WI38 (cell line): ENCODE results near the gene SETDB1.

ENCODE experiments used
- H3K4me3 ChIP-seq: 2 replicates; pipeline ENCODE4 v1.5.1; 2011; ENCODE audit warnings: low read depth, mild to moderate bottlenecking, control low read depth, low read length
- TF ChIP-seq, protein P1 (sequence below): IDR thresholded peaks from 2 replicates; pipeline ENCODE4 v1.5.1; 2012; ENCODE audit warnings: low read depth, mild to moderate bottlenecking, control low read depth, low read length

Gene SETDB1

DNA sequence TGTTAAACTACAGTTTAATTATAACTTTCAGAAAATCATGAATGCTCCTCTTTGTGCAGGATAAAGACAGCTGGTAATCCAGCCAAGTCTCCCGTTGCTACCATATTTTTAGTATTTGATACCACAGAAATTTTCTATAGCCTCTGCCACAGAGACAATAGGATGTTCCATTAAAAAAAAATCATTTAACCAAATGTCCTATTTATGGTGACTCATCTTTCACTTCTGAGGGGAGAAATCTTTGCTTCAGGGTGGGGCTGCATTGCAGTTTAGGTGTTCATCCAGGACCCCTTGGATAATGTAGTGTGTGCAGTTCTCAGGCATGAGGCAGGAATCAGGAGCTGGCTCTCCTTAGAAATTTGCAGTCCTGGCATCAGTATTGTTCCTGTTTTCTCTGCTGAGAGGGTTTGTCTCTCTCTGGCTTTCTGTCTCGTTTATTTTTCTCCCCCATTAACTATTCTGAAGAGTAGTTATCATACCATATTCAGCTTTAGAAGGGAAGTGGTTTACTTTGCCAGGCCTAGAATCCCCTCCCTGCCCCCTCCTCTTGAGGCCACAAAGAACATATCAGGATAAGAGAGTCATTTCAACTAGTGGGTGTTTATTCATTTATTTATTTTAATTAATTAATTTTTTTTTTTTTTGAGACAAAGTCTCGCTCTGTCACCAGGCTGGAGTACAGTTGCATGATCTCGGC lies 85.1 kb downstream of the SETDB1 start:
- TF ChIP-seq, protein P1, sequence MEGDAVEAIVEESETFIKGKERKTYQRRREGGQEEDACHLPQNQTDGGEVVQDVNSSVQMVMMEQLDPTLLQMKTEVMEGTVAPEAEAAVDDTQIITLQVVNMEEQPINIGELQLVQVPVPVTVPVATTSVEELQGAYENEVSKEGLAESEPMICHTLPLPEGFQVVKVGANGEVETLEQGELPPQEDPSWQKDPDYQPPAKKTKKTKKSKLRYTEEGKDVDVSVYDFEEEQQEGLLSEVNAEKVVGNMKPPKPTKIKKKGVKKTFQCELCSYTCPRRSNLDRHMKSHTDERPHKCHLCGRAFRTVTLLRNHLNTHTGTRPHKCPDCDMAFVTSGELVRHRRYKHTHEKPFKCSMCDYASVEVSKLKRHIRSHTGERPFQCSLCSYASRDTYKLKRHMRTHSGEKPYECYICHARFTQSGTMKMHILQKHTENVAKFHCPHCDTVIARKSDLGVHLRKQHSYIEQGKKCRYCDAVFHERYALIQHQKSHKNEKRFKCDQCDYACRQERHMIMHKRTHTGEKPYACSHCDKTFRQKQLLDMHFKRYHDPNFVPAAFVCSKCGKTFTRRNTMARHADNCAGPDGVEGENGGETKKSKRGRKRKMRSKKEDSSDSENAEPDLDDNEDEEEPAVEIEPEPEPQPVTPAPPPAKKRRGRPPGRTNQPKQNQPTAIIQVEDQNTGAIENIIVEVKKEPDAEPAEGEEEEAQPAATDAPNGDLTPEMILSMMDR = no peak
- H3K4me3 ChIP-seq = no peak overlapping the region

DNA sequence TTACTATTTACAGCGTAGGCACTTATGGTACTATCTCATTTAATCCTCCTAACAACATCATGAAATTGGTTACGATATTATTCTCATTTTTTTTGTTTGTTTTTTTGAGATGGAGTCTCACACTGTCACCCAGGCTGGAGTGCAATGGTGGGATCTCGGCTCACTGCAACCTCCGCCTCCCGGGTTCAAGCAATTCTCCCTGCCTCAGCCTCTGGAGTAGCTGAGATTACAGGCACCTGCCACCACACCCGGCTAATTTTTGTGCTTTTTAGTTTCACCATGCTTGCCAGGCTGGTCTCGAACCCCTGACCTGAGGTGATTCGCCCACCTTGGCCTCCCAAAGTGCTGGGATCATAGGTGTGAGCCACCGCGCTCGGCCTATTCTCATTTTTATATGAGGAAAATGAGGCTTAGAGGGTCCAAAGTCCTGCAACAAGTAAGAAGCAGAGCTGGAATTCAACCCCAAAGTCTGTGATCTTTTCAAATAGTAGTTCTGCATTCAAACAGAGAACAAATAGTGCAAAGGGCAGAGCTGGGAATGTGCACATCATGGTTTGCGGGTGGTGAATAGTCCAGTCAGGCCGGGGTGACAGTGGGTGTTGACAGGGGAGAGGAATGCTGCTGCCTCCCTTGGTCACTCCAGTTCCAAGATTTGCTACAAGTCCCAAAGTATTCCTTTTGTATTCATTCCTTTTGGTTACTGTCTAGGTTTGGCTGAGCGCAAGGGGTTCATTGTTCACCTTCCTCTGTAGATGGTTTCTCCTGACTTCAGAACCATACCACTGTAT lies 86.7 kb downstream of the SETDB1 start:
- TF ChIP-seq, protein P1 = no peak
- H3K4me3 ChIP-seq = no peak overlapping the region

DNA sequence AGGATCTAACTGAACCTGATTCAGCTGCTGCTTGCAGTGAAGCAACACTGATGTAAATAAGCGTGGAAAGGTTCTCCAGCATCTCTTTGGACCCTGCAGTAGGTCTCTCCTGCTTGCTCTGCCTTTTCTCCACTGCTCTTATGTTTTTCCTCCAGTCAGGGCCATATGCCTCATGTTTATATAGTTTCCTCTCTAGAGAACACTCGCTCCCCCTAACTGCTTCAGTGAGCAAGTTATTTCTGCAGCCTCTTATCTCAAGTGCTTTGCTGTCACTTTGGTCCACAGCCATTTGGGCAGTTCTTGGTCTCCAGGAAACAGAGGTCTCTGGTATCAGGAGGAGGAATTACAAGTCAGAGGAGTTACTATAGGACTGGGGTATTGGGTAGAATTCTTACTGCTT lies 87.4 kb downstream of the SETDB1 start:
- H3K4me3 ChIP-seq = no peak overlapping the region
- TF ChIP-seq, protein P1 = no peak
